WTC11 (cell line): ENCODE data around the gene GHRL. TPM values are rescaled to one million over a fixed set of nuclear protein-coding genes. Genes with fewer than 3 reads are reported as not detected.

Experiments
- ATAC-seq: fragments of 200-7000 bp; cut with Tn5 transposase; 2 replicates; pipeline ENCODE4 v1.10.0; 2021; ENCODE audit warnings: mild to moderate bottlenecking, moderate library complexity
- CTCF ChIA-PET: fragments of 300-600 bp; sonication (Branson Sonifier 250); formaldehyde crosslinking; loops from one replicate; lab custom pipeline; 2021; ENCODE audit warnings: antibody characterized with exemption; lab: Charles Lee
- POLR2A ChIA-PET: fragments of 350-600 bp; sonication (Branson Sonifier 250); formaldehyde crosslinking; loops from one replicate; lab custom pipeline; 2021; ENCODE audit warnings: antibody characterized with exemption; lab: Charles Lee
- DNase-seq: peaks from one replicate; pipeline ENCODE4 v3.0.0; 2021; ENCODE audit warnings: low spot score
- H3K27ac Mint-ChIP-seq: 2 replicates; pipeline ENCODE4 v1.8.0; 2021; ENCODE audit warnings: mixed read lengths
- H3K27me3 Mint-ChIP-seq: 2 replicates; pipeline ENCODE4 v1.8.0; 2021; ENCODE audit warnings: low read depth, mild to moderate bottlenecking, moderate library complexity, mixed read lengths
- H3K36me3 Mint-ChIP-seq: 2 replicates; pipeline ENCODE4 v1.8.0; 2021; ENCODE audit warnings: mixed read lengths
- H3K4me1 Mint-ChIP-seq: 2 replicates; pipeline ENCODE4 v1.8.0; 2022; ENCODE audit warnings: mixed read lengths
- H3K4me3 Mint-ChIP-seq: 2 replicates; pipeline ENCODE4 v1.8.0; 2021; ENCODE audit warnings: mild to moderate bottlenecking, moderate library complexity, mixed read lengths
- H3K9me3 Mint-ChIP-seq: 2 replicates; pipeline ENCODE4 v1.8.0; 2021; ENCODE audit warnings: mixed read lengths
- ATF6 ChIP-seq: sonication (generic); formaldehyde crosslinking; IDR thresholded peaks from 2 replicates; pipeline ENCODE4 v1.8.1; 2023; ENCODE audit warnings: mild to moderate bottlenecking, missing genetic modification reagents
- CBFB ChIP-seq: sonication (generic); formaldehyde crosslinking; IDR thresholded peaks from 2 replicates; pipeline ENCODE4 v1.8.1; 2022; ENCODE audit warnings: mild to moderate bottlenecking, low read depth, missing genetic modification reagents
- E2F5 ChIP-seq: sonication (generic); formaldehyde crosslinking; IDR thresholded peaks from 2 replicates; pipeline ENCODE4 v1.8.1; 2022; ENCODE audit warnings: mild to moderate bottlenecking, moderate library complexity, missing genetic modification reagents
- FOXP1 ChIP-seq: sonication (generic); formaldehyde crosslinking; IDR thresholded peaks from 2 replicates; pipeline ENCODE4 v1.8.0; 2022; ENCODE audit warnings: missing genetic modification reagents, mild to moderate bottlenecking, moderate library complexity, borderline replicate concordance
- GRHL2 ChIP-seq: fragments of 250-450 bp; sonication (Bioruptor Pico); IDR thresholded peaks from 2 replicates; pipeline ENCODE4 v1.8.0; 2022; ENCODE audit warnings: mild to moderate bottlenecking, moderate library complexity; ENCODE audit not compliant: insufficient replicate concordance, severe bottlenecking
- GTF2I ChIP-seq: fragments of 250-450 bp; sonication (Bioruptor Pico); conservative IDR thresholded peaks from 2 replicates; pipeline ENCODE4 v1.4.0; 2021; ENCODE audit warnings: mild to moderate bottlenecking
- HMGXB4 ChIP-seq: sonication (generic); formaldehyde crosslinking; IDR thresholded peaks from 2 replicates; pipeline ENCODE4 v1.8.1; 2023; ENCODE audit warnings: mild to moderate bottlenecking, moderate library complexity, missing genetic modification reagents
- JAZF1 ChIP-seq: fragments of 250-450 bp; sonication (Bioruptor Pico); IDR thresholded peaks from 2 replicates; pipeline ENCODE4 v1.9.0; 2021; ENCODE audit warnings: moderate library complexity, mild to moderate bottlenecking, inconsistent platforms
- MYBL2 ChIP-seq: sonication (generic); formaldehyde crosslinking; IDR thresholded peaks from 2 replicates; pipeline ENCODE4 v1.8.1; 2023; ENCODE audit warnings: mild to moderate bottlenecking, moderate library complexity, missing genetic modification reagents
- NFATC4 ChIP-seq: fragments of 250-450 bp; sonication (Bioruptor Pico); IDR thresholded peaks from 2 replicates; pipeline ENCODE4 v1.9.0; 2021; ENCODE audit warnings: mild to moderate bottlenecking
- OVOL2 ChIP-seq: fragments of 250-450 bp; sonication (Bioruptor Pico); IDR thresholded peaks from 2 replicates; pipeline ENCODE4 v1.9.0; 2021; ENCODE audit warnings: mild to moderate bottlenecking, borderline replicate concordance
- PRDM15 ChIP-seq: sonication (generic); formaldehyde crosslinking; IDR thresholded peaks from 2 replicates; pipeline ENCODE4 v1.8.0; 2022; ENCODE audit warnings: missing genetic modification reagents
- PREB ChIP-seq: sonication (generic); formaldehyde crosslinking; IDR thresholded peaks from 2 replicates; pipeline ENCODE4 v1.8.1; 2022; ENCODE audit warnings: mild to moderate bottlenecking, missing genetic modification reagents, moderate library complexity, borderline replicate concordance
- PRRX2 ChIP-seq: fragments of 250-450 bp; sonication (Bioruptor Pico); IDR thresholded peaks from 2 replicates; pipeline ENCODE4 v1.8.0; 2021; ENCODE audit warnings: mild to moderate bottlenecking
- STAT6 ChIP-seq: sonication (generic); formaldehyde crosslinking; conservative IDR thresholded peaks from 2 replicates; pipeline ENCODE4 v1.8.1; 2023; ENCODE audit warnings: mild to moderate bottlenecking, low read depth, missing genetic modification reagents, moderate library complexity
- ZNF121 ChIP-seq: sonication (generic); formaldehyde crosslinking; IDR thresholded peaks from 2 replicates; pipeline ENCODE4 v1.8.0; 2023; ENCODE audit warnings: missing genetic modification reagents
- ZNF232 ChIP-seq: sonication (generic); formaldehyde crosslinking; IDR thresholded peaks from 2 replicates; pipeline ENCODE4 v1.8.0; 2022; ENCODE audit warnings: mild to moderate bottlenecking, missing genetic modification reagents
- total RNA-seq: library from RNA; stranded (reverse); gene quantifications from 3 replicates; pipeline ENCODE4 v1.2.3, GENCODE V29; 2021
- TF ChIP-seq, protein P1 (sequence below): fragments of 250-450 bp; sonication (Bioruptor Pico); IDR thresholded peaks from 2 replicates; pipeline ENCODE4 v1.9.0; 2021; ENCODE audit warnings: moderate library complexity, mild to moderate bottlenecking, inconsistent platforms, borderline replicate concordance

Gene GHRL
- total RNA-seq, 1 experiment from 2014 or later = 0.35 TPM

GRCh38 chr3:10260211-10260701 lies 32.5 kb downstream of the GHRL start:
- DNase-seq = no peak
- no peaks in the 10 kb centered on the region for H3K27me3 Mint-ChIP-seq
- no peak overlapping the region for H3K4me3 Mint-ChIP-seq
- no peak for TF ChIP-seq ZNF232 (CRISPR knock-in tag)
- no peak for TF ChIP-seq ZNF121
- no peak for TF ChIP-seq STAT6
- no peak for TF ChIP-seq PREB (CRISPR knock-in tag)
- TF ChIP-seq E2F5 (CRISPR knock-in tag) = no peak
- TF ChIP-seq GRHL2 = no peak
- peaks cover 50% of the 10 kb centered on the region for H3K36me3 Mint-ChIP-seq
- ATAC-seq = no peak
- no peak overlapping the region for H3K27ac Mint-ChIP-seq
- CTCF ChIA-PET = interaction anchor here (1.0 kb wide), 1 partner anchor 12 kb away, joined by 3 read pairs; the partner anchor contains the start of gene TATDN2
- POLR2A ChIA-PET = interaction anchor here (0.8 kb wide), 1 partner anchor 12 kb away, joined by 3 read pairs; no protein-coding TSS in a partner anchor
- peaks cover 11% of the 10 kb centered on the region for H3K4me1 Mint-ChIP-seq
- H3K9me3 Mint-ChIP-seq = no peaks in the 10 kb centered on the region

- no peak for DNase-seq
- ATAC-seq = no peak
- Mint-ChIP-seq H3K4me1 (peaks cover 11% of the 10 kb centered on the region), H3K9me3 (no peaks in the 10 kb centered on the region), H3K4me3 (no peak overlapping the region), H3K36me3 (peaks cover 52% of the 10 kb centered on the region), H3K27ac (peak overlapping the region; percentile 48; the same call in 1 of the 2 replicates), H3K27me3 (no peaks in the 10 kb centered on the region)
- ChIA-PET POLR2A (no interaction called here), CTCF (no interaction called here)
- TF ChIP-seq MYBL2 (CRISPR knock-in tag) (no peak), GTF2I (CRISPR knock-in tag) (no peak), OVOL2 (no peak), NFATC4 (CRISPR knock-in tag) (no peak), PRRX2 (CRISPR knock-in tag) (no peak), JAZF1 (CRISPR knock-in tag) (no peak), FOXP1 (CRISPR knock-in tag) (no peak), PRDM15 (CRISPR knock-in tag) (no peak), CBFB (no peak), HMGXB4 (CRISPR knock-in tag) (no peak), STAT6 (no peak), ATF6 (CRISPR knock-in tag) (no peak)
- TF ChIP-seq, protein P1, sequence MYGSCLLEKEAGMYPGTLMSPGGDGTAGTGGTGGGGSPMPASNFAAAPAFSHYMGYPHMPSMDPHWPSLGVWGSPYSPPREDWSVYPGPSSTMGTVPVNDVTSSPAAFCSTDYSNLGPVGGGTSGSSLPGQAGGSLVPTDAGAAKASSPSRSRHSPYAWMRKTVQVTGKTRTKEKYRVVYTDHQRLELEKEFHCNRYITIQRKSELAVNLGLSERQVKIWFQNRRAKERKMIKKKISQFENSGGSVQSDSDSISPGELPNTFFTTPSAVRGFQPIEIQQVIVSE (CRISPR knock-in tag) = no peak
These were observed 32.9 kb downstream of the GHRL start for GRCh38 chr3:10259798-10260197.
